ENCODE data around the gene ALDOC.

ALDOC gene

DNA sequence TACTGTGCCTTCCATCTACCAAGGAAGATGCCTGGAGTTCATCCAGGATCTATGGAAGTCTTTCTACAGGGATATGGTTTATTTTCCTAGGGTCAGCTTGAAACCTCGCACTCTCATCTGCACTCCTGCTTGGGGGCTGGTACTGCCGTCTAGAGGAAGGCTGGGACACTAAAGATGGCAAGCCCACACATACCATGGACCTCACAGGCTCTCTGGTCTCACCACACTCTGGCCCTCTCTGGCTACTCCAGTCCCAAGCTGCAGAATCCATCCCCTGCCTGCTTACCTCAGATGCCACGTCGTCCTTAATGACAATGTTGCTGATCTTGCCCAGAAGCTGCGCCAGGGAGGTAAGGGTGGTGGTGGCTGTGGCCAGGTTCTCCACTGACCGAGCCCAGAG is 22.1 kb downstream of the ALDOC start:
- Histone ChIP-seq H3K79me2 (ENCODE audit: insufficient read depth, low read length) (peaks cover 11% of the 10 kb centered on the region; the same call in 1 of the 2 replicates), H3K36me3 (ENCODE audit: insufficient read depth, low read length) (peaks cover 59% of the 10 kb centered on the region; the same call in 1 of the 2 replicates), H3K4me3 (ENCODE audit: low read length, poor library complexity, severe bottlenecking) (no peak overlapping the region), H2AFZ (ENCODE audit: low read length) (no peak overlapping the region), H3K4me1 (ENCODE audit: insufficient read depth, low read length, poor library complexity, severe bottlenecking) (peaks cover 29% of the 10 kb centered on the region), H3K9me2 (replicated peaks; ENCODE audit: low read depth, low read length) (no peaks in the 10 kb centered on the region), H3K9me3 (ENCODE audit: insufficient read depth, low read depth, low read length) (no peaks in the 10 kb centered on the region), H4K20me1 (ENCODE audit: insufficient read depth, low read length, poor library complexity, severe bottlenecking) (peaks cover 11% of the 10 kb centered on the region), H3F3A (ENCODE audit: low read depth) (no peaks in the 10 kb centered on the region), H3K4me2 (ENCODE audit: low read depth, low read length, poor library complexity, severe bottlenecking) (no peak overlapping the region), H3K9ac (ENCODE audit: low read depth, low read length, poor library complexity, severe bottlenecking) (no peak overlapping the region), H3K27me3 (ENCODE audit: insufficient read depth, low read length, poor library complexity, severe bottlenecking) (no peaks in the 10 kb centered on the region)
- no peak for TF ChIP-seq EZH2phosphoT487 (IDR thresholded peaks at IDR 0.05; ENCODE audit: borderline replicate concordance)
- TF ChIP-seq, protein P1, sequence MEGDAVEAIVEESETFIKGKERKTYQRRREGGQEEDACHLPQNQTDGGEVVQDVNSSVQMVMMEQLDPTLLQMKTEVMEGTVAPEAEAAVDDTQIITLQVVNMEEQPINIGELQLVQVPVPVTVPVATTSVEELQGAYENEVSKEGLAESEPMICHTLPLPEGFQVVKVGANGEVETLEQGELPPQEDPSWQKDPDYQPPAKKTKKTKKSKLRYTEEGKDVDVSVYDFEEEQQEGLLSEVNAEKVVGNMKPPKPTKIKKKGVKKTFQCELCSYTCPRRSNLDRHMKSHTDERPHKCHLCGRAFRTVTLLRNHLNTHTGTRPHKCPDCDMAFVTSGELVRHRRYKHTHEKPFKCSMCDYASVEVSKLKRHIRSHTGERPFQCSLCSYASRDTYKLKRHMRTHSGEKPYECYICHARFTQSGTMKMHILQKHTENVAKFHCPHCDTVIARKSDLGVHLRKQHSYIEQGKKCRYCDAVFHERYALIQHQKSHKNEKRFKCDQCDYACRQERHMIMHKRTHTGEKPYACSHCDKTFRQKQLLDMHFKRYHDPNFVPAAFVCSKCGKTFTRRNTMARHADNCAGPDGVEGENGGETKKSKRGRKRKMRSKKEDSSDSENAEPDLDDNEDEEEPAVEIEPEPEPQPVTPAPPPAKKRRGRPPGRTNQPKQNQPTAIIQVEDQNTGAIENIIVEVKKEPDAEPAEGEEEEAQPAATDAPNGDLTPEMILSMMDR (conservative IDR thresholded peaks at IDR 0.05; ENCODE audit: low read length) = no peak

DNA sequence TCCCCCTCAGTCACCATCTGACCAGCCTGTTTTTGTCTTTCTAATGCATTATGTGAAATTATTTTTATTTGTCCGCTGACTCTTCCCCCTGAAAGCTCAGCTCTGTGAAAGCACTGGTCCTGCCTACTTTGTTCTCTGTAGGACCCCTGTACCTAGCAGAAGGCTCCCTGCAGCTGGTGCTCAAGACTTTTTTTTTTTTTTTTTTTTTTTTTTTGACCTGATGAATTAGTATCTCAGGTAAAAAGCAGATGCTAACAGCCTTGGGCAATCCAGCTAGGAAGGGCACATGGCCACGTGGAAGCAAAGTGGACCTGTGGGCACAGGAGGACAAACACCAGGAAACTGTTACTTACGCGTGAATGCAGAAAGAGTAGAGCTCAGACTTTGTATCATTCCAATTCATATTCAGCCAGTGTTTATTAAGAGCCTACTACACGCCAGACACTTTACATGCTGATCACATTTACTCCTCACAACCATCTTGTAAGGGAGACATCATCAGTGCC is 23.6 kb downstream of the ALDOC start:
- TF ChIP-seq EZH2phosphoT487 (IDR thresholded peaks at IDR 0.05; ENCODE audit: borderline replicate concordance) = no peak
- TF ChIP-seq, protein P1 (conservative IDR thresholded peaks at IDR 0.05; ENCODE audit: low read length) = no peak
- Histone ChIP-seq H3K4me1 (ENCODE audit: insufficient read depth, low read length, poor library complexity, severe bottlenecking) (peaks cover 42% of the 10 kb centered on the region), H2AFZ (ENCODE audit: low read length) (no peak overlapping the region), H3K36me3 (ENCODE audit: insufficient read depth, low read length) (peaks cover 47% of the 10 kb centered on the region; the same call in 1 of the 2 replicates), H3K9me2 (replicated peaks; ENCODE audit: low read depth, low read length) (no peaks in the 10 kb centered on the region), H3F3A (ENCODE audit: low read depth) (no peaks in the 10 kb centered on the region), H3K79me2 (ENCODE audit: insufficient read depth, low read length) (peaks cover 15% of the 10 kb centered on the region), H3K4me3 (ENCODE audit: low read length, poor library complexity, severe bottlenecking) (peak overlapping the region; percentile 85), H3K4me2 (ENCODE audit: low read depth, low read length, poor library complexity, severe bottlenecking) (peak overlapping the region; percentile 94), H3K9ac (ENCODE audit: low read depth, low read length, poor library complexity, severe bottlenecking) (no peak overlapping the region), H4K20me1 (ENCODE audit: insufficient read depth, low read length, poor library complexity, severe bottlenecking) (peaks cover 11% of the 10 kb centered on the region), H3K9me3 (ENCODE audit: insufficient read depth, low read depth, low read length) (no peaks in the 10 kb centered on the region), H3K27me3 (ENCODE audit: insufficient read depth, low read length, poor library complexity, severe bottlenecking) (no peaks in the 10 kb centered on the region)

DNA sequence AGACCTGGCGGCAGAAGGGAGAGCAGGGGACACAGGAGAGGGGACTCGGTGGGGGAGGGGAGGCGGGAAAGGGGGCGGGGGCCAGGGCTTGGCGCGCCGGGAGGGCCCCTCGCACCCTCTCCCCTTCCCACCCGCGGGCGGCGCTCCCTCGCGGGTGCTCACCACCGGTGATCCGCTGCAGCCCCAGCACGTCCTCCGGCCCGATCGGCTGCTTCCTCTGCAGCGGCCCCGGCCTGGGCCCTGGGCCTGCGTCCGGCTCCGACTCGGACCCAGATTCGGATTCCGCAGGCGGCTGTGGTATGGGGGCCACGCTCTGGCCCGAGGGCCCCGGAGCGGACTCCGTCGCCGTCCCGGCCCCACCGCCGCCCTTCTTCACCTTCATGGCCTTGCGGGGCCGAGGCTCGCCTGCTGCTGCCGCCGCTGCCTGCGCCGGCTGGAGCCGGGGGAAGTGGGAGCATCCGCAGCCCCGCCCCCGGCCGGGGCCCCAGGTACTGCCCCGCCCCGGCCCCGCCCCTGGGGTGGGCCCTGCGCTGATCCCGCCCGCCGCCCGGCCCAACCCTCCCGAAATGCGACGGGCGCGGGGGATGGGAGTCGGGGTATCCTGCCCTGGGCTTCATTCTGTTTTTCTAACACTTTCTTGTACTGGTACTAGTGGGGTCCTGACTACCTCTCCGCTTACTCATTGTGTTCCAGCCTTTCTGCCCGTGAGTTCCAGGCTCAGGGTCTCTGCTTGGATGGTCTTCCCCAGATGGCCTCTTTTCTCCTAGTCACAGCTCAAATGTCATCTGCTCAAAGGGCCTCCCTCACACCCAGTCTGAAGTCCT is 24.3 kb downstream of the ALDOC start, which contains the start of gene UNC119:
Gene UNC119, minus strand, starts transcription at position 449 of the 824 bp plus-strand sequence. Its CDS starts 67 bp downstream, at position 382.
- H2AFZ ChIP-seq (ENCODE audit: low read length) = peak within 1 kb of the TSS; percentile 59; the same call in 1 of the 2 replicates
- peak within 1 kb of the TSS; percentile 85 for H3K4me3 ChIP-seq (ENCODE audit: low read length, poor library complexity, severe bottlenecking)
- H3K9ac ChIP-seq (ENCODE audit: low read depth, low read length, poor library complexity, severe bottlenecking) = peak within 1 kb of the TSS; percentile 75
- H3K9me3 ChIP-seq (ENCODE audit: insufficient read depth, low read depth, low read length) = no peaks in the 10 kb centered on the region
- no peaks in the 10 kb centered on the region for H3K27me3 ChIP-seq (ENCODE audit: insufficient read depth, low read length, poor library complexity, severe bottlenecking)
- peaks cover 42% of the 10 kb centered on the region for H3K4me1 ChIP-seq (ENCODE audit: insufficient read depth, low read length, poor library complexity, severe bottlenecking)
- H3F3A ChIP-seq (ENCODE audit: low read depth) = no peaks in the 10 kb centered on the region
- TF ChIP-seq EZH2phosphoT487 (IDR thresholded peaks at IDR 0.05; ENCODE audit: borderline replicate concordance) = no peak
- TF ChIP-seq, protein P1 (conservative IDR thresholded peaks at IDR 0.05; ENCODE audit: low read length) = no peak
- H3K36me3 ChIP-seq (ENCODE audit: insufficient read depth, low read length) = peaks cover 41% of the 10 kb centered on the region; the same call in 1 of the 2 replicates
- H3K4me2 ChIP-seq (ENCODE audit: low read depth, low read length, poor library complexity, severe bottlenecking) = peak within 1 kb of the TSS; percentile 94
- H3K9me2 ChIP-seq (replicated peaks; ENCODE audit: low read depth, low read length) = no peaks in the 10 kb centered on the region
- H4K20me1 ChIP-seq (ENCODE audit: insufficient read depth, low read length, poor library complexity, severe bottlenecking) = peaks cover 11% of the 10 kb centered on the region
- peaks cover 15% of the 10 kb centered on the region for H3K79me2 ChIP-seq (ENCODE audit: insufficient read depth, low read length)

Measured in Loucy (cell line).